ENCODE data around the gene ZNF79. TPM values are rescaled to one million over a fixed set of nuclear protein-coding genes. Genes with fewer than 3 reads are reported as not detected.

The ZNF79 gene
- total RNA-seq: 10 to 100 TPM; 14.2 to 15.0 TPM

GRCh38 chr9:127423934-127424675, at the start of gene ZNF79:
Gene ZNF79, plus strand, starts transcription at chr9:127424382. Its CDS starts 406 bp downstream, at chr9:127424788.
- POLR2A ChIA-PET: interaction anchor here (0.8 to 5.4 kb wide), 11 partner anchors 11 to 292 kb away, joined by 3 to 53 read pairs (median 4); partner anchors contain the start of genes LRSAM1, PTRH1, RPL12 and SLC2A8
- Mint-ChIP-seq H3K36me3 (peaks cover 18% of the 10 kb centered on the region), H3K4me3 (peak within 1 kb of the TSS; percentile 98), H3K9me3 (no peaks in the 10 kb centered on the region), H3K27me3 (no peaks in the 10 kb centered on the region), H3K27ac (peak within 1 kb of the TSS; percentile 92), H3K4me1 (peaks cover 32% of the 10 kb centered on the region)
- peak; percentile 89 for ATAC-seq (ENCODE audit: low read depth)
- peak; percentile 95 for DNase-seq

DNA sequence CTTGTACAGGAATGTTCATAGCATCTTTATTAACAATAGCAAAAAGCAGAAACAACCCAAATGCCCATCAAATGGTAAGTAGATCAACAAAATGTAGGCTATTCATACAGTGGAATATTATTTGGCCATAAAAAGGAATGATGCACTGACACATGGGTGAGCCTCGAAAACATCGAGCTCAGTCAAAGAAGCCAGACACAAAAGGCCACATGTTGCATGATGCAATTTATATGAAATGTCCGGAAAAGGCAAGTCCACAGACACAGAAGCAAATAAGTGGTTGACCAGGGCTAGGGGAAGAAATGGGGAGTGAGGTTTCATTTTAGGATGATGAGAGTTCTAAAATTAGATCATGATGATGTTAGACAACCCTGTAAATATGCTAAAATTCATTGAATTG, 43.7 kb upstream of the ZNF79 start:
- ATAC-seq (ENCODE audit: low read depth): no peak
- Mint-ChIP-seq H3K27ac (no peak overlapping the region), H3K4me1 (no peaks in the 10 kb centered on the region), H3K9me3 (peaks cover 5% of the 10 kb centered on the region), H3K36me3 (no peaks in the 10 kb centered on the region), H3K4me3 (no peak overlapping the region), H3K27me3 (peaks cover 81% of the 10 kb centered on the region)
- POLR2A ChIA-PET: interaction anchor here (0.6 kb wide), 1 partner anchor 28 kb away, joined by 4 read pairs; no protein-coding TSS in a partner anchor
- no peak for DNase-seq

- H3K36me3 Mint-ChIP-seq: no peaks in the 10 kb centered on the region
- no peak overlapping the region for H3K27ac Mint-ChIP-seq
- H3K27me3 Mint-ChIP-seq: peaks cover 79% of the 10 kb centered on the region
- no peak overlapping the region for H3K4me3 Mint-ChIP-seq
- ATAC-seq (ENCODE audit: low read depth) (no peak), DNase-seq (no peak)
- H3K9me3 Mint-ChIP-seq: peaks cover 5% of the 10 kb centered on the region
- POLR2A ChIA-PET: no interaction called here
- no peaks in the 10 kb centered on the region for H3K4me1 Mint-ChIP-seq
These were observed 41.6 kb upstream of the ZNF79 start for GRCh38 chr9:127382541-127382940.

- Mint-ChIP-seq H3K4me3 (no peak overlapping the region), H3K27me3 (peaks cover 65% of the 10 kb centered on the region), H3K36me3 (no peaks in the 10 kb centered on the region), H3K27ac (no peak overlapping the region), H3K9me3 (peaks cover 4% of the 10 kb centered on the region), H3K4me1 (peaks cover 14% of the 10 kb centered on the region)
- POLR2A ChIA-PET: no interaction called here
- no peak for ATAC-seq (ENCODE audit: low read depth)
- no peak for DNase-seq
These were observed 40.0 kb upstream of the ZNF79 start for GRCh38 chr9:127384016-127384730.

GRCh38 chr9:127384901-127385300, 39.3 kb upstream of the ZNF79 start:
- H3K36me3 Mint-ChIP-seq: no peaks in the 10 kb centered on the region
- no peak overlapping the region for H3K4me3 Mint-ChIP-seq
- H3K9me3 Mint-ChIP-seq: peaks cover 2% of the 10 kb centered on the region
- H3K27ac Mint-ChIP-seq: no peak overlapping the region
- H3K4me1 Mint-ChIP-seq: peaks cover 19% of the 10 kb centered on the region
- POLR2A ChIA-PET: no interaction called here
- H3K27me3 Mint-ChIP-seq: peaks cover 64% of the 10 kb centered on the region
- ATAC-seq (ENCODE audit: low read depth) (no peak), DNase-seq (no peak)

DNA sequence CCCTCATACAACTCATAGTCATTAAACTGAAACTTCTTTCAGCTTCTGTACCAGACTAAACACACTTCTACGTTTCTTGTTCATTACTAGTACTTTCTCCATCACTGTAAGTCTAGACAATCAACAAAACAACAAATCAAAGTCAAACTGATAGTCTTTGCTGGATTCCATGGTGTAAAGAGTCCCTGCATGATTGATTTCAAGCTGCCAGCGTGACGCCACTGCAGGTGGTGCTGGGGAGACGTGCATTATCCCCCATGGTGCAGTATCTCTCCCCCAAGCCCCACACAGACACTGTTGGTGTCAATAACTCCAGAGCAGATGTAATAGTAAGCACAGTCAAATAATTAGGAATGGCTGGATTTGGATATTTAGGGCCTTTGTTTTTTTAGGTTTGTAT, 37.9 kb upstream of the ZNF79 start:
- no peak for DNase-seq
- Mint-ChIP-seq H3K9me3 (no peaks in the 10 kb centered on the region), H3K36me3 (no peaks in the 10 kb centered on the region), H3K4me3 (no peak overlapping the region), H3K27me3 (peaks cover 64% of the 10 kb centered on the region), H3K4me1 (peaks cover 24% of the 10 kb centered on the region), H3K27ac (no peak overlapping the region)
- no peak for ATAC-seq (ENCODE audit: low read depth)
- POLR2A ChIA-PET: no interaction called here

DNA sequence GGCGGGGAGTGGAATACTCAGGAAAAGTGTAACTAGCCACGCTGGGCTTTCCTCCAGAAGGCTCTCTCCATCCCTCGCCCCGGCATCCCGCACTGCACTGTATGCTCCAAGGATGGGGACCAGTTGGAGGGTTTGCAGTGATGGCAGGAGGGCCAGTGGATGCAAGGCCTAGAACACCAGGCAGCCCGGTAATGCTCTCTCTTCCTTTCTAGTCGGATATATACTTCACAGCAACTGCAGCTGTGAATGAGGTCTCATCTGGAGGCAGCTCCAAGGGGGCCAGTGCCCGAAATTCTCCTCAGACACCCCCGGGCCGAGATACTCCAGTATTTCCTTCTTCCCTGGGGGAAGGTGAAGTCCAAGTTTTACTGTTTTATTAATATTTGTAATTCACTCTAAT, 37.2 kb upstream of the ZNF79 start:
- ATAC-seq (ENCODE audit: low read depth) (no peak), DNase-seq (no peak)
- Mint-ChIP-seq H3K9me3 (no peaks in the 10 kb centered on the region), H3K4me1 (peaks cover 24% of the 10 kb centered on the region), H3K27ac (no peak overlapping the region), H3K4me3 (no peak overlapping the region), H3K36me3 (no peaks in the 10 kb centered on the region), H3K27me3 (peaks cover 68% of the 10 kb centered on the region)
- POLR2A ChIA-PET: no interaction called here

GRCh38 chr9:127388037-127388855, 35.9 kb upstream of the ZNF79 start:
- peaks cover 26% of the 10 kb centered on the region for H3K4me1 Mint-ChIP-seq
- ATAC-seq (ENCODE audit: low read depth) (peak; percentile 93), DNase-seq (peak; percentile 87)
- H3K4me3 Mint-ChIP-seq: peak overlapping the region; percentile 20
- POLR2A ChIA-PET: interaction anchor here (0.6 to 1.6 kb wide), 7 partner anchors 9 to 914 kb away, joined by 3 to 9 read pairs (median 4); partner anchors contain the start of genes LRSAM1, RPL12 and SLC2A8
- H3K36me3 Mint-ChIP-seq: no peaks in the 10 kb centered on the region
- H3K27me3 Mint-ChIP-seq: peaks cover 71% of the 10 kb centered on the region
- H3K27ac Mint-ChIP-seq: peak overlapping the region; percentile 75
- H3K9me3 Mint-ChIP-seq: no peaks in the 10 kb centered on the region

- H3K9me3 Mint-ChIP-seq: no peaks in the 10 kb centered on the region
- ATAC-seq (ENCODE audit: low read depth): peak; percentile 4
- H3K4me3 Mint-ChIP-seq: peak overlapping the region; percentile 20
- POLR2A ChIA-PET: interaction anchor here (0.6 to 1.6 kb wide), 5 partner anchors 8 to 69 kb away, joined by 3 to 9 read pairs (median 4); partner anchors contain the start of genes LRSAM1, RPL12 and SLC2A8
- peaks cover 73% of the 10 kb centered on the region for H3K27me3 Mint-ChIP-seq
- no peak for DNase-seq
- no peak overlapping the region for H3K27ac Mint-ChIP-seq
- H3K36me3 Mint-ChIP-seq: no peaks in the 10 kb centered on the region
- H3K4me1 Mint-ChIP-seq: peaks cover 28% of the 10 kb centered on the region
These were observed 35.3 kb upstream of the ZNF79 start for GRCh38 chr9:127388856-127389238.

DNA sequence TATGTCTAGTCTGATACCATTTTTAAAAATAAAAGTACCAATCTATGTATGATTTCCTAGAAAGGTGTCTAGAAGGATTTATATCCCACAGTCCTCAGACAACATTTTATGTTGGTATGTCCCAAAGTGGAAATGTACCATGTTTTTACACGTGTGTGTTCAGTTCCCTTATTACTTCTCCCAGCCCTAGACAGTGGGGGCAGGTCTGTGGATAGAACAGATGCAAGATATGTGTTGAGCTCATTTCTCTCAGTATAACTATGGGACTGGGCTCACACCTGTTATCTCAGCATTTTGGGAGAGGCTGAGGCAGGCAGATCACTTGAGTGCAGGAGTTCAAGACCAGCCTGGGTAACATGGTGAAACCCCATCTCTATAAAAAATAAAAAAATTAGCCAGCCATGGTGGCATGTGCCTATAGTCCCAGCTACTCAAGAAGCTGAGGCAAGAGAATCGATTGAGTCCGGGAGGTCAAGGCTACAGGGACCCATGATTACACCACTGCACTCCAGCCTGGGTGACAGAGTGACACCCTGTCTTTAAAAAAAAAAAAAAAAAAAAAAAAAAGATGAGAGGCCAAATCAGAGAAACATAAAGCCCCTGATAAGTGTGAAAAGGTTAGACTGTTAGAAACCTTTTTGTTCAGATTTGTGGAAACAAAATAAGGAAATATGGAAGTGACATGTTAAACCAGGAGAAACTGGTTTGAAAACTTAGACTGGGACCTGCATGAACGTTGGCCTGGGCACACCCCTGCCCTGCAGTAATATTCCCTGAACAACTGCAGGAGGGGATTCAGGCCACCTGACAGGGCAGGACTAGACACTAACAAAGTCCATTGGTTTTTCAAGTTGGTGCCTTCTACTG, 34.6 kb upstream of the ZNF79 start:
- Mint-ChIP-seq H3K36me3 (no peaks in the 10 kb centered on the region), H3K27ac (no peak overlapping the region), H3K9me3 (no peaks in the 10 kb centered on the region), H3K4me3 (no peak overlapping the region), H3K27me3 (peaks cover 73% of the 10 kb centered on the region), H3K4me1 (peaks cover 28% of the 10 kb centered on the region)
- no peak for ATAC-seq (ENCODE audit: low read depth)
- POLR2A ChIA-PET: interaction anchor here (0.7 to 1.5 kb wide), 2 partner anchors 31 to 61 kb away, joined by 4 to 8 read pairs; no protein-coding TSS in a partner anchor
- DNase-seq: no peak

DNA sequence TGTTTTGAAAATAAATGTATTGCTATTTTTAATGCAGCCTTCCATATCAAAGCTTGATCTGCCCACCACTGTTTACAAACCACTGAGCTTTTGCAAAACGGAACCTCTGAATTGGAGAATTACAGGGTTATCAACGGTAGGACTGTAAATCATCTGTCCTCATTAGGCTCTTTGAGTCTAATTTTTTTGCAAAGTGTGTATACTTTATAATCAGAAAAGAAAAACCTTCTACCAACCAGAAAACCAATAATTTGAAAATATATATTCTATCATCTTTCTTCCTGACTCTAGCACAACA, 34.0 kb upstream of the ZNF79 start:
- no peak for ATAC-seq (ENCODE audit: low read depth)
- POLR2A ChIA-PET: no interaction called here
- no peak overlapping the region for H3K4me3 Mint-ChIP-seq
- no peak overlapping the region for H3K27ac Mint-ChIP-seq
- H3K27me3 Mint-ChIP-seq: peaks cover 72% of the 10 kb centered on the region
- no peak for DNase-seq
- H3K4me1 Mint-ChIP-seq: peaks cover 28% of the 10 kb centered on the region
- H3K36me3 Mint-ChIP-seq: no peaks in the 10 kb centered on the region
- no peaks in the 10 kb centered on the region for H3K9me3 Mint-ChIP-seq

DNA sequence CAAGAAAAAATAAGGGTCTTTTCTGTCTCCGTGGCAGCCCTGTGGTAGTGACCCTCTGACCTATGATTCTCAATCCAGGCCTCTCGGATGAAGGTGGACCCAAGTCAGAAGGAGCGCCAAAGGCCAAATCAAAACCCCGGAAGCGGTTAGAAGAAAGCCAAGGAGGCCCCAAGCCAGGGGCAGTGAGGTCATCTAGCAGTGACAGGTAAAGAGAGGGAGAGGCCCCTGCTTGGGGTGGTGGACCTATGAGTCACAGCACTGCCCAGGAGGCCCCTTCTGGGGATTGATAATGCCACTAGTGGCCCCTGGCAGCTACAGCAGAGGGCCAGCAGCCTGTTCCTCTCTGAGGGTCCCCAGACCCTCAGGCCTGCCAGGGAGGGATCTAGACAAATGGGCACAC, 33.6 kb upstream of the ZNF79 start:
- DNase-seq (no peak), ATAC-seq (ENCODE audit: low read depth) (no peak)
- Mint-ChIP-seq H3K4me3 (no peak overlapping the region), H3K4me1 (peaks cover 28% of the 10 kb centered on the region), H3K9me3 (no peaks in the 10 kb centered on the region), H3K36me3 (no peaks in the 10 kb centered on the region), H3K27me3 (peaks cover 72% of the 10 kb centered on the region), H3K27ac (no peak overlapping the region)
- POLR2A ChIA-PET: no interaction called here
